CD4-positive, CD25-positive, alpha-beta regulatory T cell (primary cell): Measurements from ENCODE around the gene RBM3. TPM values are rescaled to one million over a fixed set of nuclear protein-coding genes. Genes with fewer than 3 reads are reported as not detected.
A peak's percentile ranks its signal among the peaks of the same experiment; 100 is the strongest.

Experiments
- ATAC-seq, 2 donors: fragments of 150-1000 bp; cut with Tn5 transposase; one replicate each; pipeline ENCODE4 v1.10.0; 2021; ENCODE audit warnings: low read depth in 2 of 2, moderate number of reproducible peaks in 2 of 2, moderate library complexity in 1 of 2
- DNase-seq, 3 donors: peaks; one replicate each; pipeline versions ENCODE4 v3.0.0 to v3.0.0-alpha.2; 2012 to 2022; ENCODE audit warnings: mixed read lengths in 1 of 3
- H3K27ac ChIP-seq: one replicate; pipeline ENCODE4 v1.7.0; 2013; ENCODE audit warnings: mild to moderate bottlenecking, low read length; ENCODE audit not compliant: insufficient read depth, poor library complexity, severe bottlenecking
- H3K27me3 ChIP-seq: one replicate; pipeline ENCODE4 v1.7.0; 2013; ENCODE audit warnings: low read length; ENCODE audit not compliant: control insufficient read depth, insufficient read depth
- H3K36me3 ChIP-seq: one replicate; pipeline ENCODE4 v1.7.0; 2013; ENCODE audit warnings: mild to moderate bottlenecking, low read length, moderate library complexity; ENCODE audit not compliant: control insufficient read depth, insufficient read depth
- H3K4me1 ChIP-seq: 2 replicates; pipeline ENCODE4 v1.7.0; 2013; ENCODE audit warnings: mild to moderate bottlenecking, low read length; ENCODE audit not compliant: insufficient read depth, control insufficient read depth, poor library complexity, severe bottlenecking
- H3K4me3 ChIP-seq: one replicate; pipeline ENCODE4 v1.7.0; 2013; ENCODE audit warnings: low read depth, mild to moderate bottlenecking, low read length, moderate library complexity
- H3K9me3 ChIP-seq, 2 experiments: 1 replicate in 1 of 2; 2 replicates in 1 of 2; pipeline ENCODE4 v1.7.0; 2013; ENCODE audit warnings: low read length in 2 of 2, mild to moderate bottlenecking in 1 of 2, moderate library complexity in 1 of 2; ENCODE audit not compliant: control insufficient read depth in 2 of 2
- H3K27ac Mint-ChIP-seq, 3 donors: one replicate each; pipeline ENCODE4 v1.8.0; 2020 to 2022; ENCODE audit warnings: mild to moderate bottlenecking in 3 of 3, mixed read lengths in 3 of 3, moderate library complexity in 2 of 3
- H3K27me3 Mint-ChIP-seq: one replicate; pipeline ENCODE4 v1.8.0; 2022; ENCODE audit warnings: mild to moderate bottlenecking, mixed read lengths
- H3K36me3 Mint-ChIP-seq: one replicate; pipeline ENCODE4 v1.8.0; 2020; ENCODE audit warnings: mixed read lengths
- H3K4me1 Mint-ChIP-seq, 4 donors: one replicate each; pipeline ENCODE4 v1.8.0; 2020 to 2022; ENCODE audit warnings: mixed read lengths in 4 of 4, mild to moderate bottlenecking in 1 of 4
- H3K4me3 Mint-ChIP-seq, 4 donors: one replicate each; pipeline ENCODE4 v1.8.0; 2020 to 2022; ENCODE audit warnings: mild to moderate bottlenecking in 4 of 4, mixed read lengths in 4 of 4, moderate library complexity in 3 of 4
- H3K9me3 Mint-ChIP-seq, 7 donors: one replicate each; pipeline ENCODE4 v1.8.0; 2020 to 2022; ENCODE audit warnings: mixed read lengths in 7 of 7, mild to moderate bottlenecking in 3 of 7, moderate library complexity in 2 of 7
- polyA plus RNA-seq, 4 donors: library from polyadenylated mRNA; unstranded; fragments of 300-500 nt; fragmentation: Illumina TruSeq; gene quantifications; one replicate each; pipeline ENCODE4 v1.2.3, GENCODE V29; 2021
- total RNA-seq: library from RNA; stranded (reverse); gene quantifications from one replicate; pipeline ENCODE4 v1.2.3, GENCODE V29; 2022

RBM3 gene
- total and polyA plus RNA-seq, 5 donors from 2014 or later: 192 to 309 (median 235) TPM

GRCh38 chrX:48559636-48560035 is 14.6 kb upstream of the RBM3 start:
- peaks cover 26% of the 10 kb centered on the region for H3K36me3 ChIP-seq
- peaks cover 0 to 2% (median 0%) of the 10 kb centered on the region in 4 donors for H3K4me1 Mint-ChIP-seq
- ATAC-seq: no peak
- no peak overlapping the region for H3K4me3 Mint-ChIP-seq
- peaks cover 15% of the 10 kb centered on the region for H3K36me3 Mint-ChIP-seq
- no peak overlapping the region for H3K4me3 ChIP-seq
- no peaks in the 10 kb centered on the region for H3K9me3 ChIP-seq
- H3K27me3 ChIP-seq: no peaks in the 10 kb centered on the region
- H3K9me3 Mint-ChIP-seq: no peaks in the 10 kb centered on the region
- no peaks in the 10 kb centered on the region for H3K27me3 Mint-ChIP-seq
- H3K27ac Mint-ChIP-seq: no peak overlapping the region
- peaks cover 6% of the 10 kb centered on the region for H3K4me1 ChIP-seq
- DNase-seq: no peak
- no peak overlapping the region for H3K27ac ChIP-seq

GRCh38 chrX:48560056-48560455 is 14.2 kb upstream of the RBM3 start:
- Mint-ChIP-seq H3K27me3 (no peaks in the 10 kb centered on the region), H3K27ac (no peak overlapping the region), H3K36me3 (peaks cover 12% of the 10 kb centered on the region), H3K4me1 (no peaks in the 10 kb centered on the region), H3K4me3 (no peak overlapping the region), H3K9me3 (no peaks in the 10 kb centered on the region)
- H3K36me3 ChIP-seq: peaks cover 22% of the 10 kb centered on the region
- H3K9me3 ChIP-seq: no peaks in the 10 kb centered on the region
- DNase-seq (no peak), ATAC-seq (no peak)
- H3K27me3 ChIP-seq: no peaks in the 10 kb centered on the region
- H3K4me3 ChIP-seq: no peak overlapping the region
- H3K4me1 ChIP-seq: peaks cover 6% of the 10 kb centered on the region
- no peak overlapping the region for H3K27ac ChIP-seq

- H3K27ac ChIP-seq: no peak overlapping the region
- H3K9me3 Mint-ChIP-seq: no peaks in the 10 kb centered on the region
- H3K27me3 Mint-ChIP-seq: no peaks in the 10 kb centered on the region
- no peak overlapping the region for H3K27ac Mint-ChIP-seq
- peak overlapping the region in 2 of 4 donors; percentile 29 to 78 for H3K4me3 Mint-ChIP-seq
- no peak for ATAC-seq
- H3K36me3 ChIP-seq: peaks cover 19% of the 10 kb centered on the region
- H3K4me1 ChIP-seq: peaks cover 6% of the 10 kb centered on the region
- H3K36me3 Mint-ChIP-seq: peaks cover 9% of the 10 kb centered on the region
- H3K4me3 ChIP-seq: no peak overlapping the region
- DNase-seq: no peak
- no peaks in the 10 kb centered on the region for H3K27me3 ChIP-seq
- H3K4me1 Mint-ChIP-seq: no peaks in the 10 kb centered on the region
- H3K9me3 ChIP-seq: no peaks in the 10 kb centered on the region
Measured at GRCh38 chrX:48560681-48561080, 13.6 kb upstream of the RBM3 start.

- no peak for ATAC-seq
- H3K36me3 Mint-ChIP-seq: no peaks in the 10 kb centered on the region
- Histone ChIP-seq H3K9me3 (no peaks in the 10 kb centered on the region), H3K27ac (no peak overlapping the region), H3K36me3 (no peaks in the 10 kb centered on the region), H3K4me3 (no peak overlapping the region), H3K4me1 (peaks cover 4% of the 10 kb centered on the region), H3K27me3 (no peaks in the 10 kb centered on the region)
- peaks cover 0 to 10% (median 5%) of the 10 kb centered on the region in 4 donors for H3K4me1 Mint-ChIP-seq
- no peak overlapping the region for H3K27ac Mint-ChIP-seq
- no peaks in the 10 kb centered on the region for H3K27me3 Mint-ChIP-seq
- DNase-seq: peak in 1 of 3 donors; percentile 59
- no peak overlapping the region for H3K4me3 Mint-ChIP-seq
- no peaks in the 10 kb centered on the region for H3K9me3 Mint-ChIP-seq
Measured at GRCh38 chrX:48569958-48570357, 4.3 kb upstream of the RBM3 start.

GRCh38 chrX:48573690-48574269 is 504 bp upstream of the RBM3 start:
- no peak for ATAC-seq
- H3K4me3 ChIP-seq: peak overlapping the region; percentile 79
- peak overlapping the region; percentile 99 for H3K27ac ChIP-seq
- no peaks in the 10 kb centered on the region for H3K9me3 Mint-ChIP-seq
- H3K27ac Mint-ChIP-seq: peak overlapping the region; percentile 98 to 100 (median 99)
- H3K36me3 Mint-ChIP-seq: peaks cover 2% of the 10 kb centered on the region
- H3K4me1 ChIP-seq: peaks cover 18% of the 10 kb centered on the region
- H3K27me3 Mint-ChIP-seq: no peaks in the 10 kb centered on the region
- H3K9me3 ChIP-seq: no peaks in the 10 kb centered on the region
- H3K4me1 Mint-ChIP-seq: peaks cover 0 to 30% (median 7%) of the 10 kb centered on the region in 4 donors
- peak overlapping the region; percentile 98 to 99 (median 98) for H3K4me3 Mint-ChIP-seq
- peak in 1 of 3 donors; percentile 55 for DNase-seq
- no peaks in the 10 kb centered on the region for H3K27me3 ChIP-seq
- H3K36me3 ChIP-seq: peaks cover 25% of the 10 kb centered on the region

- peaks cover 5% of the 10 kb centered on the region for H3K36me3 Mint-ChIP-seq
Measured at GRCh38 chrX:48575642-48576041, 1.4 kb downstream of the RBM3 start.

GRCh38 chrX:48576108-48576507 is 1.8 kb downstream of the RBM3 start:
- Histone ChIP-seq H3K4me3 (no peak overlapping the region), H3K4me1 (peaks cover 18% of the 10 kb centered on the region), H3K9me3 (no peaks in the 10 kb centered on the region), H3K27me3 (no peaks in the 10 kb centered on the region), H3K27ac (peak overlapping the region; percentile 99), H3K36me3 (peaks cover 36% of the 10 kb centered on the region)
- Mint-ChIP-seq H3K27me3 (no peaks in the 10 kb centered on the region), H3K36me3 (peaks cover 5% of the 10 kb centered on the region), H3K4me3 (peak overlapping the region; percentile 7 to 98 (median 78)), H3K9me3 (no peaks in the 10 kb centered on the region), H3K27ac (peak overlapping the region; percentile 26 to 100 (median 52)), H3K4me1 (peaks cover 0 to 30% (median 8%) of the 10 kb centered on the region in 4 donors)
- DNase-seq: no peak
- no peak for ATAC-seq

More at GRCh38 chrX:48575642-48576041, 1.4 kb downstream of the RBM3 start:
- Histone ChIP-seq H3K9me3 (no peaks in the 10 kb centered on the region), H3K27me3 (no peaks in the 10 kb centered on the region), H3K36me3 (peaks cover 36% of the 10 kb centered on the region), H3K4me1 (peaks cover 18% of the 10 kb centered on the region), H3K27ac (peak overlapping the region; percentile 99), H3K4me3 (peak overlapping the region; percentile 88)
- no peaks in the 10 kb centered on the region for H3K9me3 Mint-ChIP-seq
- peak overlapping the region in 3 of 4 donors; percentile 34 to 98 (median 74) for H3K4me3 Mint-ChIP-seq
- DNase-seq (no peak), ATAC-seq (no peak)
- H3K4me1 Mint-ChIP-seq: peaks cover 0 to 30% (median 8%) of the 10 kb centered on the region in 4 donors
- no peaks in the 10 kb centered on the region for H3K27me3 Mint-ChIP-seq
- H3K27ac Mint-ChIP-seq: peak overlapping the region in 2 of 3 donors; percentile 52 to 100

GRCh38 chrX:48578661-48579128 is 4.4 kb downstream of the RBM3 start:
- Mint-ChIP-seq H3K27ac (peak overlapping the region in 1 of 3 donors; percentile 13), H3K27me3 (no peaks in the 10 kb centered on the region), H3K4me1 (peaks cover 0 to 28% (median 8%) of the 10 kb centered on the region in 4 donors), H3K36me3 (peaks cover 5% of the 10 kb centered on the region), H3K4me3 (no peak overlapping the region), H3K9me3 (no peaks in the 10 kb centered on the region)
- ATAC-seq: no peak
- H3K27ac ChIP-seq: no peak overlapping the region
- H3K36me3 ChIP-seq: peaks cover 36% of the 10 kb centered on the region
- H3K4me3 ChIP-seq: no peak overlapping the region
- no peaks in the 10 kb centered on the region for H3K27me3 ChIP-seq
- DNase-seq: no peak
- H3K4me1 ChIP-seq: peaks cover 18% of the 10 kb centered on the region
- H3K9me3 ChIP-seq: no peaks in the 10 kb centered on the region
